Renal pelvis (tissue), 12 donors: ENCODE data around the gene SCGN. TPM values are rescaled to one million over a fixed set of nuclear protein-coding genes. Genes with fewer than 3 reads are reported as not detected.

Source experiments
- DNase-seq: peaks from one replicate; pipeline ENCODE4 v3.0.0-alpha.2; 2013
- long read RNA-seq, 16 experiments: transcript quantifications; one replicate each; lab custom pipeline, GENCODE V29; 2026
- polyA plus RNA-seq, 3 donors: library from polyadenylated mRNA; unstranded; fragments of 120-200 nt; gene quantifications; one replicate each; pipeline ENCODE4 v1.2.1, GENCODE V29; 2013; ENCODE audit not compliant: insufficient read length in 3 of 3

SCGN gene
- polyA plus RNA-seq = under 1 TPM; 0.12 to 0.22 (median 0.21) TPM
- long read RNA-seq, donor 1 = 0 reads
- long read RNA-seq, donor 2 = 0 reads
- long read RNA-seq, donor 3 = 0 reads
- long read RNA-seq, donor 4 = 0 reads
- long read RNA-seq, donor 5 = 0 reads
- long read RNA-seq, donor 6 = 0 reads
- long read RNA-seq, donor 7 = 0 reads
- long read RNA-seq, donor 8 = 0 reads
- long read RNA-seq, donor 9 = 0 reads
- long read RNA-seq, donor 10 = 0 reads
- long read RNA-seq, donor 11 = 0 reads
- long read RNA-seq, donor 12 = 0 reads
- long read RNA-seq, donor 13 = 0 reads
- long read RNA-seq, donor 14 = 0 reads
- long read RNA-seq, donor 15, transcript SCGN-202 (11 exons, 1,447 nt) = major isoform, 8 of 8 reads
- long read RNA-seq, donor 15, partial matches to known transcripts = 0 of 8 reads
- long read RNA-seq, donor 15, other reads (novel, unspliced or antisense) = 0 of 8 reads
- long read RNA-seq, donor 16 = 0 reads

- DNase-seq = peak; percentile 81
Observed at GRCh38 chr6:25652007-25652515, at the start of gene SCGN. TSS of gene SCGN (plus strand) at chr6:25652215. CDS start at chr6:25652404, 189 bp downstream.

- DNase-seq = no peak
Observed at GRCh38 chr6:25602674-25602982, 49.4 kb upstream of the SCGN start.

- DNase-seq = no peak
Observed at GRCh38 chr6:25603251-25603650, 48.8 kb upstream of the SCGN start.

- DNase-seq = no peak
Observed at GRCh38 chr6:25606151-25606550, 45.9 kb upstream of the SCGN start.

GRCh38 chr6:25608558-25609174 is 43.3 kb upstream of the SCGN start:
- no peak for DNase-seq

- DNase-seq = no peak
Observed at GRCh38 chr6:25612666-25613065, 39.3 kb upstream of the SCGN start.

GRCh38 chr6:25613415-25613814 is 38.6 kb upstream of the SCGN start:
- no peak for DNase-seq

- no peak for DNase-seq
Observed at GRCh38 chr6:25614052-25614451, 38.0 kb upstream of the SCGN start.

GRCh38 chr6:25615471-25615870 is 36.5 kb upstream of the SCGN start:
- no peak for DNase-seq

GRCh38 chr6:25617997-25618396 is 34.0 kb upstream of the SCGN start:
- DNase-seq = no peak

- no peak for DNase-seq
Observed at GRCh38 chr6:25619217-25619616, 32.8 kb upstream of the SCGN start.

GRCh38 chr6:25620391-25620790 is 31.6 kb upstream of the SCGN start:
- DNase-seq = no peak

GRCh38 chr6:25623065-25623464 is 28.9 kb upstream of the SCGN start:
- no peak for DNase-seq

- DNase-seq = no peak
Observed at GRCh38 chr6:25623879-25624278, 28.1 kb upstream of the SCGN start.

GRCh38 chr6:25627001-25627400 is 25.0 kb upstream of the SCGN start:
- DNase-seq = no peak

GRCh38 chr6:25628471-25629197 is 23.4 kb upstream of the SCGN start:
- no peak for DNase-seq

- DNase-seq = no peak
Observed at GRCh38 chr6:25629198-25629576, 22.8 kb upstream of the SCGN start.

GRCh38 chr6:25630508-25631278 is 21.3 kb upstream of the SCGN start:
- no peak for DNase-seq

GRCh38 chr6:25635886-25636317 is 16.1 kb upstream of the SCGN start:
- DNase-seq = no peak

- DNase-seq = no peak
Observed at GRCh38 chr6:25637211-25637610, 14.8 kb upstream of the SCGN start.

- no peak for DNase-seq
Observed at GRCh38 chr6:25637960-25638434, 14.0 kb upstream of the SCGN start.

GRCh38 chr6:25639653-25640052 is 12.4 kb upstream of the SCGN start:
- no peak for DNase-seq
